Measurements from ENCODE around the gene PPARA.
A peak's percentile ranks its signal among the peaks of the same experiment; 100 is the strongest.

- TF ChIP-seq POLR2A (IDR thresholded peaks at IDR 0.05): peak in 1 of 2 donors; percentile 33
- TF ChIP-seq CTCF (IDR thresholded peaks at IDR 0.05): peak; percentile 69 to 96 (median 91)
Measured at GRCh38 chr22:46116491-46116958, 33.8 kb upstream of the PPARA start.
